ENCODE measurements around the gene SF3A1.
"Not testable (repeated sequence)": the region's sequence is repeated elsewhere in the genome, so short reads cannot be mapped to it uniquely, and the experiment has no call there.

The SF3A1 gene, protein sequence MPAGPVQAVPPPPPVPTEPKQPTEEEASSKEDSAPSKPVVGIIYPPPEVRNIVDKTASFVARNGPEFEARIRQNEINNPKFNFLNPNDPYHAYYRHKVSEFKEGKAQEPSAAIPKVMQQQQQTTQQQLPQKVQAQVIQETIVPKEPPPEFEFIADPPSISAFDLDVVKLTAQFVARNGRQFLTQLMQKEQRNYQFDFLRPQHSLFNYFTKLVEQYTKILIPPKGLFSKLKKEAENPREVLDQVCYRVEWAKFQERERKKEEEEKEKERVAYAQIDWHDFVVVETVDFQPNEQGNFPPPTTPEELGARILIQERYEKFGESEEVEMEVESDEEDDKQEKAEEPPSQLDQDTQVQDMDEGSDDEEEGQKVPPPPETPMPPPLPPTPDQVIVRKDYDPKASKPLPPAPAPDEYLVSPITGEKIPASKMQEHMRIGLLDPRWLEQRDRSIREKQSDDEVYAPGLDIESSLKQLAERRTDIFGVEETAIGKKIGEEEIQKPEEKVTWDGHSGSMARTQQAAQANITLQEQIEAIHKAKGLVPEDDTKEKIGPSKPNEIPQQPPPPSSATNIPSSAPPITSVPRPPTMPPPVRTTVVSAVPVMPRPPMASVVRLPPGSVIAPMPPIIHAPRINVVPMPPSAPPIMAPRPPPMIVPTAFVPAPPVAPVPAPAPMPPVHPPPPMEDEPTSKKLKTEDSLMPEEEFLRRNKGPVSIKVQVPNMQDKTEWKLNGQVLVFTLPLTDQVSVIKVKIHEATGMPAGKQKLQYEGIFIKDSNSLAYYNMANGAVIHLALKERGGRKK

DNA sequence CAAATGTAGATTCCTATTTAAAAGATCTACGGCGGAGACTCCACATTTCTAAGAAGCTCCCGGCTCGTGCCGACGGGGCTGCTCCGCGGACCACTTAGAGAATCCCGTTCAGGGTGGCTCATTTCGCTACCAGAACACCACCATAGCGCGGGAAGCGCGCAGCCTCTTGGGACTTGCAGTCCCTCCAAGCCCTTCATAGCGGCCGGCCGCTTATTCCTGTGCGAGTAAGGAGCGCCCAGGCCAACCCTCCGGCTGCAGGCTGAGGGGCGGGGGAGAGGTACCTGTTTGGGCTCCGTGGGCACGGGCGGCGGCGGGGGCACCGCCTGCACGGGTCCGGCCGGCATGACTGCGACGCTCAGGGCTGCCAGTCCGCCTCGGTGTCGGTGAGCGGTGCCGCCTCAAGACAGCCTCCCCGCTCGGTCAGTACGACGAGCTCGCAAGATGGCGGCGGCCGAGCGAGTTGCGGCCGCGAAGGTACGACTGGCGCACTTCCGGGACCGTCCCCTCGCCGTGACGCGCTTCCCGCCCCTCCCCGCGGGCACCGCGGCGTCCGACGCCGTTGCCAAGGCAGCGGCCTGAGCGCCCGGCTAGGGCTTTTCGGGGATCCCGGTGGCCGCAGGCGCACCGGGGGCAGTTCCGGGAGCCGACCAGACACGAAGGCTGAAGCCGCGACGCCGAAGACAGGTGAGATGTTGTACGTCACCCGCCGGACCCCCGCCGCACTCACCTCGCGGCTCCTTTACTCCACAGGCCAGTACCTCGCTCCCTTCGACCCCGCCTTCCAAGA, at the start of gene SF3A1, which contains the start of gene CCDC157:
Gene SF3A1, minus strand, starts transcription at position 446 of the 787 bp plus-strand sequence. Its CDS starts 102 bp downstream, at position 344.
Gene CCDC157, plus strand, starts transcription at position 559 of the 787 bp plus-strand sequence. CDS start 8,994 bp downstream, outside the sequence.
- in situ Hi-C loops (cut with MboI; ENCODE audit: low sequenced_read_pairs): no loop called here

DNA sequence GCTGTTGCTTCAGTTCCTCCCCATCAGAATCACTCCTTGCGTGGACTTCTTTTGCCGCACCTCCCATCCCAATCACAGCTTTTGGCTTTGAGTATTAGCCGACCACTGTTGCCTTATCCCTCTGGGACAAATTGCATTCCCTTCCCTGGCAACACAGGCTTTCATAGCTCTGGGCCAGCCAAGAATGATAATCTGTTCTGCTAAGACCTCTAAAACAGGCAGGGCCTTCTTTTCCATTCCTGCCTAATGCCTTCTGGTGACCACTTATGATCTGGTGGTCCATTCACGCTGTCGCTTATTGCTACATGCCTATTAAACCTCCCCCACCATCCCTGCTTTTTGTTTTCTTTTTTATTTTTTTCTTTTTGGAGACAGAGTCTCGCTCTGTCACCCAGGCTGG, 49.7 kb upstream of the SF3A1 start:
- in situ Hi-C loops (cut with MboI; ENCODE audit: low sequenced_read_pairs): no loop called here

DNA sequence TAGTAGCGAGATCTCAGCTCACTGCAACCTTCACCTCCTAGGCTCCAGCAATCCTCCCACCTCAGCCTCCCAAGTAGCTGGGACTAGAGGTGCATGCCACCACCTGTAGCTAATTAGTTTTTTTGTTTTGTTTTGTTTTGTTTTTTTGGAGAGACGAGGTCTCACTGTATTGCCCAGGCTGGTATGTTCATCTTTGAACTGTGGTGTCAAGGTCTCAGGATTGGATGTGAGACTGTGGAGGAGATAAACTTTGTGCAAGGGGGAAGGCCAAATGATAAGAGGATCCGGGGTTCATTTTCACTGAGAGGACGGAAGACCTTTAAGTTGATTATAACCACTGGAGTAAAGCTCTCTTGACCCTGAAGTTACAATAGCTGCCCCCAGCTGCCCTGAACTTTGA, 49.0 kb upstream of the SF3A1 start:
- in situ Hi-C loops (cut with MboI; ENCODE audit: low sequenced_read_pairs): no loop called here

DNA sequence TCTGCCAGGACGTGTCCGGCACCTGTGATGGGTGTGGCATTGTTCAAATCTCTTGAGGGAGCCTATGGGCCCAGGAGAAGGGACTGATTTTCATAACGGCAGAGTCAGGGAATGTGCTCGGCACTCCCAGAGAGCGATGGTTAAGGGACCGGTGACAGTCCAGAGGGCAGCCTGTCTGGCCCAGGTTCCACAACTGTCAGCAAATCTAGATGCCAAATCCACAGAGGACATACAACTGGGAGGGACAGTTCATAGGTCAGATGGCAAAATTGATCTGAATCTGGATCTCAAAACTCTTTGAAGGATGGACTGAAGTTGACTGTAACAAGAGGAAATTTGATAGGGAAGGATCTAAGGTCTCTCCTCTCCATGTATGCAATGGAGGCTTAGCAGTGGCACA, 47.6 kb upstream of the SF3A1 start:
- in situ Hi-C loops (cut with MboI; ENCODE audit: low sequenced_read_pairs): no loop called here

DNA sequence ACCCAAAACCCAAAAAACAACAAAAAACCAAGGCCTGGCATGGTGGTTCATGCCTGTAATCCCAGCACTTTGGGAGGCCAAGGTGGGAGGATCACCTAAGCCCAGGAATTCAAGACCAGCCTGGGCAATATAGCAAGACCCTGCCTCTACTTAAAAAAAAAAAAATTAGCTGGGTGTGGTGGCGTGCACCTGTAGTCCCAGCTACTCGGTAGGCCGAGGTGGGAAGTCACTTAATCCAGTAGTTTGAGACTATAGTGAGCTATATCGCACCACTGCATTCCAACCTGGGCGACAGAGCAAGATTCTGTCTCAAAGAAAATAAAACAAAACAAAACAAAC, 46.0 kb upstream of the SF3A1 start:
- in situ Hi-C loops (cut with MboI; ENCODE audit: low sequenced_read_pairs): not testable (repeated sequence)

DNA sequence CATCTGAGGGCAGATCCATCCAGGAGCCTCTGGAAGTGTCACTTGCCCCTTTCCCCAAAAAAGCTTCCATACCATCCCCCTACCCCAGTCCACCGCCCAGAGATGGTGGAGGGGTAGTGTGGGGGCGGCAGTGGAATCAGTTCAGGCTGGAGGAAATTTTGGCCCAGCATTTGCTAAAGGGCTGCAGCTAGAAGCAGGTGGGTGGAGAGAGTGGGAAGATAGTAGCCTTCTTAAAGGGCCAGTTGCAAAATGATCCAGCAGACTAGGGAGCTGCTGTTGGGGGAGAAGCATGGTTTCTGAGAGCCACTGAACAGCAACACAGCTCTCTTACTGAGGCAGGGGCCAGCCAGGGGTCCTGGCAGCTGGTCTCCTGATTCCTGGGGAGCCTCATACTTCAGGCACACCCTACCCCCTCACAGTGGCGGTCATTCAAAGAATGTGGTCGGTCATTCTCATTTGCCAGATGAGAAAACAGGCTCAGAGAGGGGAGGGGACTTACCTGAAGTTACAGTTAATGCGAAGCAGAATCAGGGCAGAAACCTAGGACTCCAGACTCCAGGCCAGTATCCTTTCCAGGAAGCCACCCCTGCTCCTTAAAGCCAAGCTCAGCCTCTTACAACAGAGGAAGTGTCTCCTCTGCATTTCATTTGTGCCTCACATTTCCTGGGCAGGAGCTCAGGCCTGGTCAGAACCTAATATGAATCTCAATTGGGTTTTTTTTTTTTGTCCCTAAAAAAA, 45.5 kb upstream of the SF3A1 start:
- in situ Hi-C loops (cut with MboI; ENCODE audit: low sequenced_read_pairs): no loop called here

DNA sequence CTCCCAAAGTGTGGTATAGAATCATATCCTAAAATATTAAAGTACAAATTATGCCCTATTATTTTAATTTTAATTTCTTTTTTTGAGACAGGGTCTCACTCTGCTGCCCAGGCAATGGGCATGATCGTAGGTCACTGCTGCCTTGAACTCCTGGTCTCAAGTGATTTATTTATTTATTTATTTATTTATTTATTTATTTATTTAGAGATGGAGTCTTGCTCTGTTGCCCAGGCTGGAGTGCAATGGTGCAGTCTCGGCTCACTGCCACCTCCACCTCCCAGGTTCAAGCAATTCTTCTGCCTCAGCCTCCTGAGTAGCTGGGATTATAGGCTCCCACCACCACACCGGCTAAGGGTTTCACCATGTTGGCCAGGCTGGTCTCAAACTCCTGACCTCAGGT, 44.3 kb upstream of the SF3A1 start:
- in situ Hi-C loops (cut with MboI; ENCODE audit: low sequenced_read_pairs): not testable (repeated sequence)

DNA sequence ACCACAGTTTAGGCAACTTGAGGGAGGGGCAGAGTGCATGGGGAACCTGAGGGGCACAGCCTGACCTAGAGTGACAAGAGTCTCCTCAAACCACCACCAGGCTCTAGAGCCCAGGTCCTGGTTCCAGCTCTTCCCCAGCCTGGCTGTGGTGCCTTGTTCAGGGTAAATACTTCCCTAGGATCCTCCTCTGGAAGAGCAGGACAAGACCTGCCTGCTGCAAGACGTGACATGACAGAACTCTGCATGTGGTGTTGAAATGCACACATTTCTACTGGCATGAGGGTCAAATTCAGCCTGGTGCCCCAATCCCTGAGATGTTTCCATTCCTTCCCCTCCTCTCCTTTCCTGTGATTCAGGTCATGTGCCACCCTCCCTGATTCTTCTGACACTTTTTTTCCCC, 43.5 kb upstream of the SF3A1 start:
- in situ Hi-C loops (cut with MboI; ENCODE audit: low sequenced_read_pairs): no loop called here

DNA sequence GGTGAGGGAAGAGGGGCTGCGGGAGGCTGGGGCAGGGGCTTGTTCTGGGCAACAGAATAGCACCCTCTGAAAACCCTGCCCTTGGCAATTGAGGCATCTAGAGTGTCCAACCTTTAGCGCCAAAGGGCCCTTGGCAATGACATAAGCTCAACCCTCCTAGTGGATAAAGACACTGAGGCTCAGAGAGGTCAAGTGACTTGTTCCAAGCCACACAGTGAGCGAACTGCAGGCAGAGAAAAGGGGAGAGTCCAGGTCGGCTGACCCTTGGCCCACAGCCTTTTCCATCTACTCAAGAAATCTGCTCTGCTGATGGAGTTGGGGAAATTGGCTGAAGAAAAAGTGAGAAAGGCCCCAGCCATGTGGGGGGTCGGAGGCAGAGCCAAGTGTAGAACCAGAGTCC, 43.0 kb upstream of the SF3A1 start:
- in situ Hi-C loops (cut with MboI; ENCODE audit: low sequenced_read_pairs): loop anchor here (25.0 kb wide), 1 partner anchor 287 kb away; no protein-coding TSS in a partner anchor

DNA sequence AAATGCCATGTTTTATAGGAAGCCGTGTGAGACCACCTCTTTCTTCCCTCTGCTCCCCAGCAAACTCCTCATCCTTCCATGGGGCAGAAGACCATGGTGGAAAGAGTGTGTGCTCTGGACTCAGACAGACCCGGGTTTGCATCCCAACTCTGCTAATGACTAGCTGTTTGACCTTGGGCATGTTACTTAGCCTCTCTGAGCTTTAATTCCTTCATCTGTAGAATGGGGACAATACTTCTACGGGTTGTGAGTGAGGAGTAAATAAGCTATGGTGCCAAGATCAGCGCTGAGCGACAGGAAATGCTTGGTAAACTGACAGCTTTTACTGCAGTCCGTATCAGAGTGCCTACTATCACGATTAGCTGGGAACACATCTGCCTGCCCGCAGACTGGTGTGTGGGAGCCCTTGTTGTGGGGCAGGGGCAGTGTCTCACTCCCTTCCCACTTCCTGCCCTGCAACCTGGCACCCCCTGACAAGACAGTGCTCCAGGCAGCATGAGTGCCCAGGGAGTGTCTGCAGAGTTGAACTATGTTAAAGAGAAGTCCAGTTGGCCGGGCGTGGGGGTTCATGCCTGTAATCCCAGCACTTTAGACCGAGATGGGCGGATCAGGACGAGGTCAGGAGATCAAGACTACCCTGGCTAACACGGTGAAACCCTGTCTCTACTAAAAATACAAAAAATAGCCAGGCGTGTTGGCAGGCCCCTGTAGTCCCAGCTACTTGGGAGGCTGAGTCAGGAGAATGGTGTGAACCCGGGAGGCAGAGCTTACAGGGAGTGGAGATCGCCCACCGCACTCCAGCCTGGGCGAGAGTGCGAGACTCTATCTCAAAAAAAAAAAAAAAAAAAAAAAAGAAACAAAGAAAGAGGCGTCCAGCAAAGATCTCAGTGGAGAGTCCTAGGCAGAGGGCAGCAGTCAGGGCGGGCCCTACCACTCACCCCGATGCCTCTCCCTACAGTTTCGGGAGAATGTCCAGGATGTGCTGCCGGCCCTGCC, 42.3 kb upstream of the SF3A1 start:
- in situ Hi-C loops (cut with MboI; ENCODE audit: low sequenced_read_pairs): loop anchor here (25.0 kb wide), 1 partner anchor 287 kb away; no protein-coding TSS in a partner anchor

DNA sequence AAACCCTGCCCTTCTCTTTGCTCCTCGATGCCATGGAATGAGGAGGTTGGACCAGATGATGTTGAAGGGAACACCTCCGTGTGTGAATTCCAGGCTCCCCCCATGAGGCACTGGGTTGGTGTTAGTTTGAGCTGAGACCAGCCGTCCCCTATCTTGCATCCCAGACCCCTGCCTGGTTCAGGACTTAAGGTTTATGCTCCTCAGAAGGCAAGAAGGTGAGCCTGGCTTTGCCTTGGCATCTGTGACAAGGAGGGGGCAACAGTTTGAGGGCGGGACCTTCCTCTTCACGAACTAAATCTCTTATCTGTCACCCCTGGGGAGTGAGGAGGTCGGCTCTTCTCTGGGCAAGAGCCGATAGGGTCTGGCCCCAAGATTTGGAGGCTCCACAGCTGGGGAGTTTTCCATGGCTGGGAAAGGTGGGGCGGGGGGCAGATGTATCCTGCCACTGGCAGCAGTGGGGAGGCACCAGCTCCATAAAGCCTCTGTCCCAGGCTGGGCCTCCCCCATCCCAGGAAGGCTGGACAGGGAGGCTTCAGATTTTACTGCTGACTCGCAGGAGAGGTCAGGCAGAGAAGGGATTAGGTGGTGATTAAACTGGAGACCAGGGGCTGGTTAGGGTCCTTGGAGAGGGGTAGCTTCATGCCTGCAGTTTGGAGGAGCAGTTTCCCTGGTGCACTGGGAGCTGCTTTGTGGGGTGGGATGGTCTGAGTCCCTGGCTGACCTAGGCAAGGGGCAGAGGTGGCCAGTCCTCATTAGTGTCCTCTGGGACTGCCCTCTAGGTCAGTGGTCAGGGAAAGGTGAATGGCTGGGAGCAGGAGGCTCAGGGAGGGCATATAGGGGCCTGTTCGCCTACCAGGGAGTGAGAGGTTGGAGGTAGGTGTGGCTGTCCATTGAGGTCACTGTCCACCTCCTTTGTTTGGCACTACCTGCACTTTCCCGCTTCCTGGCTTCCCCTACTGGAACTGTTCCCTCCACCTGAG, 41.3 kb upstream of the SF3A1 start:
- in situ Hi-C loops (cut with MboI; ENCODE audit: low sequenced_read_pairs): loop anchor here (25.0 kb wide), 1 partner anchor 286 kb away; no protein-coding TSS in a partner anchor

DNA sequence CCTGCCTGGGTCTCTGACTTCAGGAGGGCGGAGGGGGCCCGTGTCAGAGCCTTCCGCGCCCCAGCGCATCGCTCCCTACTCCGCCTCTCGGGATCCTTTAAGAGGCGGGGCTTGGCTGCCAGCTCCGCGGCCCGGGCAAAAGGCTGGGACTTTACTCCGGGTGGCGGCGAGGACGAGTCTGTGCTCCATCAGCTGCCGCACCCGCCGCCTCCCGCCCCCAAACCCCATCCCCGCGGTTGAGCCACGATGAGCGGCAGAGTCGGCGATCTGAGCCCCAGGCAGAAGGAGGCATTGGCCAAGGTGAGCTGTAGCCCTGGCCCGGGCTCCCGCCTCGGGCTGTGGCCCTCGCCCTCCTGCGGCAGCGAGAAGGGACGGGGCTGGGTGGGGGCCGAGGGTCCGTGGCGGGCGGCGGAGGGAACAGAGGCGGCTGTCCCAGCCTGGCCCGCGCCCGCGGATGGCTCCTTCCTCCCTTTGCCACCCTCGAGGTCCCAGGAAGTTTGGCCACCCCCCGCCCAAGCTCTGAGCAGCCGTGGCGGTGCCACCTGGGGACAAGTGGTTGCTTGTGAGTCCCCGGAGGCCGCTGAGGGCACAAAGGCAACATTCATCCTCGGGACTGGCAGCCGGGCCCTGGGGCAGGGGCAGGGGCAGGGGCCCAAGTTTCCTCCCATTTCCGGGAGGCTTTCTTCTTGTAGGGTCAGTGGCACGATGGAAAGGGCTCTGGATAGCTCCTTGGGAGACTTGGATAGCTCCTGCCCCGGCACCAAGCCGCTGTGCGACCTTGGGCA, 40.4 kb upstream of the SF3A1 start, which contains the start of gene SEC14L2:
Gene SEC14L2, plus strand, starts transcription at position 148 of the 785 bp plus-strand sequence. Its CDS starts 99 bp downstream, at position 247.
- in situ Hi-C loops (cut with MboI; ENCODE audit: low sequenced_read_pairs): loop anchor here (25.0 kb wide), 1 partner anchor 285 kb away; no protein-coding TSS in a partner anchor

DNA sequence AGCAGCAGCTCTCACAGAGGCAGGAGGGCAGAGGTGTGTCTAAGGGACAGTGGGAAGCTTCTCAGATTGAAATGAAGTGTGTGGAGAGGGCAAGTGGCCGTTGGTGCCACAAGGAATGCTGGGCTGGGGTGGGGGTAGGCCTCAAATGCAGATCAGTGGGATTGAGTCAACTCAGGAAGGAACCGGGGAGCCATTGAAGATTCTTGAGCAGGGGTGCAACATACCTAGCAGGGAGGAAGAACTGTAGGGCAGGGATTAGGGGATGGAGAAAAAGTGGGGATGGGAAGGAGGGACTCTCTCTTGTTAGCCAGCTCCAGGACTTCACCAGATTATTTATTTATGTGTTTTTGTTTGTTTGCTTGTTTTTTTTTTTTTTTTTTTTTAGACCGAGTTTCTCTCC, 37.2 kb upstream of the SF3A1 start:
- in situ Hi-C loops (cut with MboI; ENCODE audit: low sequenced_read_pairs): loop anchor here (25.0 kb wide), 1 partner anchor 282 kb away; no protein-coding TSS in a partner anchor

DNA sequence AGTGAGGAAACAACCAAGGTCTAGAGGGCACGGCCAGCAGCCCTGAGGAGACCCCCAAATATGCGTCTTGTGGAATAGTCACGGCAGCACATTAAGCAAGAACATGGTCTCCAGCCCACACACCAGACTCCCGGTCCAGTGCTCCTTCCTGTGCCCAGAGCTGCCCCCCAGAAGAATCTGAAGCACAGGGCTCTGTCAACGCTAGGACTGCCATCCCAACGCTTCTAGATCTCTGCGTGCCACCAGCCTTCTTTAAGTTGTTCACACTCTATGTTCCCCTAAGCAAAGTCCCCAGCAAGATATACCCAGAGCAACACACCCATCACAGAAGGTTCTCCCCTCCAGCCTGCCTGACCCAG, 36.6 kb upstream of the SF3A1 start:
- in situ Hi-C loops (cut with MboI; ENCODE audit: low sequenced_read_pairs): loop anchor here (25.0 kb wide), 1 partner anchor 281 kb away; no protein-coding TSS in a partner anchor

DNA sequence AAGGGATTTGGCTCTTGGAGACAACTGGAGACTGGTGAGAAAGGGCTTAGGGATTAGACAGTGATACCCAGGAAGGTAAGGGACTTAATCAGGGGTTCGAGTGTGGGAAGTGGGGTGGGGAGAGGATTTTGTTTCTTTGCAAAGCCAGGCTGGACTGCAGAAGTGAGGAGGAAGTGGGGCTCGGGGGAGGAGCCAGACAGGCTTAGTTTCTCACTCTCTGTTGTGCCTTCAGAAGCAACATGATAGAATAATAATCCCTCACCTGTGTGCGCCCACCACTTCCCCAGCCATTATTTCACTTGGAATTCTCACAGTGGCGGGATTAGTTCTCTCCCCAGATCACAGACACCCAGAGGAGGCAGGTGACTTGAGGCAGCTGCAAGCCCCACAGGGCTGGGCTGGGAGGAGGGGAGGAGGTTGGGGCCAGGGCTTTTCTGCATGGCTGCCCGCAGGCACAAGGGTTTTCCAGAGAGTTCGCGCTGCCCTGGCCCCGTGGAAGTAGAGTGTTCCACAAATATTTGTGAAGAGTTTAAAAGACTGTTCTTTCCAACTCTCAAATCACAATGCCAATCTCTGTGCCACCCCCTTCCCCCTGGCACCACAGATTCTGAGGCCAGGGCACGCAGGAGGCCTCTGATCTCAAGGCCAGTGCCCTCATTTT, 36.1 kb upstream of the SF3A1 start:
- in situ Hi-C loops (cut with MboI; ENCODE audit: low sequenced_read_pairs): loop anchor here (25.0 kb wide), 1 partner anchor 280 kb away; no protein-coding TSS in a partner anchor

DNA sequence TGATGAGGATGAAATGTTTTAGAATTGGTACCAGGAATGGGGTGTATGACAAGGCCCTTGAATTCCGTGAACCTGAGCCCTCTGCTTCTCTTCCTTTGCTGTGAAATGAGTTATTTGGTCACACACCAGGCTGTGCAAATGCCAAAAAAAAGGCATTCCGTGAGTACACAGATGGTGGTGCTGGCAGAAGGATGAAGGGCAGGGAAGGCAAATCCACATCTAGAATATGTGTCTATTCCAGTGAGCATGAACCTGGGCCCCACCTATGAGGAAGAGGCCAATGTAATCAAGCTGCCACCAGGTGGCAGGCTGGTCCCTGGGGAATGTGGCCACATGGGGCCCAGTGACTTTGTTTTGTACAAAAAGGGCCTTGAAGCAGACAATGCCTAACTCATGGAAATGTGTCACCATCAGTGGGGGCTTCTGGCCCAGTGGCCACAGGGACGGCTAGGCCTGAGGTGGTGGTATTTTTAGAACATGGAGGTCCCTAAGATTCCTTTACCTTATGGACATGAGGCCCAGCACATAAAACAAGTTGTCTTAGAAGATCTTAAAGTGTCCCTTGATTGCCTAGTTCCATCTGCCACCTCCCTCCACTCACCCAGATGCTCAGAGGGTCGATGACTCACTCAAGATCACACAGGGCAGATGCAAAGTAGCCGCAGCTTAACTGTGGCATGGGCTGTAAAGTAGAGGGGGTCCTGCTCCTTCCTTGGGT, 34.4 kb upstream of the SF3A1 start:
- in situ Hi-C loops (cut with MboI; ENCODE audit: low sequenced_read_pairs): loop anchor here (25.0 kb wide), 1 partner anchor 279 kb away; no protein-coding TSS in a partner anchor
